Measurements from ENCODE around the gene PANX2.
A peak's percentile ranks its signal among the peaks of the same experiment; 100 is the strongest.

Gene PANX2

DNA sequence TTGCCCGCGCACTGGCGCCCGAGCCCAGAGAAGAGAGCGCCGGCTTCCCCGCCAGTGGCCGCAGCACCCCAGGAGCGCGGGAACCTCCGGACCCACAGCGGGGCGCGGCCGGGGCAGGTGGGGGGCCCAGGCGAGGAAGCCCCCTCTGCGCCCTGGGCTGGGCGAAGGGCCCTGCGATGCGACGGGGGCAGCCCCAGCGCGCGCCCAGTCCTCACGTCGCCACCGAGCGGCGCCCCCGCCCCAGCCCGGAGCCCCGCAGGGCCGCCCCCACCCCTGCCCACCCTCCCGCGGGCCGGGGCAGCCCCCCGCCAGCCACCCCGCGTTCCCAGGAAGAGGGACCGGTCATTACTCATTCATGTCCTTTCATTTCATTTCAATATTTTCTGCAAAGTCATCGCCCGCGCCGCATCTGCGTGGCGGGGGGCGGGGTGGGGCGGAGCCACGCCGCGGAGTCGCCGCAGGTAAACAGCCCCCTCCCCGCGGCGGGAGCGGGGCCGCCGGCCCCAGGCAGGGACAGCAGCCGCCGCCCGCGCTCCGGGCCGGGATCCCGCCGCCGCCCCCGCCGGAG lies 673 bp upstream of the PANX2 start:
- peak in 1 of 56 donors; percentile 66 for DNase-seq

DNA sequence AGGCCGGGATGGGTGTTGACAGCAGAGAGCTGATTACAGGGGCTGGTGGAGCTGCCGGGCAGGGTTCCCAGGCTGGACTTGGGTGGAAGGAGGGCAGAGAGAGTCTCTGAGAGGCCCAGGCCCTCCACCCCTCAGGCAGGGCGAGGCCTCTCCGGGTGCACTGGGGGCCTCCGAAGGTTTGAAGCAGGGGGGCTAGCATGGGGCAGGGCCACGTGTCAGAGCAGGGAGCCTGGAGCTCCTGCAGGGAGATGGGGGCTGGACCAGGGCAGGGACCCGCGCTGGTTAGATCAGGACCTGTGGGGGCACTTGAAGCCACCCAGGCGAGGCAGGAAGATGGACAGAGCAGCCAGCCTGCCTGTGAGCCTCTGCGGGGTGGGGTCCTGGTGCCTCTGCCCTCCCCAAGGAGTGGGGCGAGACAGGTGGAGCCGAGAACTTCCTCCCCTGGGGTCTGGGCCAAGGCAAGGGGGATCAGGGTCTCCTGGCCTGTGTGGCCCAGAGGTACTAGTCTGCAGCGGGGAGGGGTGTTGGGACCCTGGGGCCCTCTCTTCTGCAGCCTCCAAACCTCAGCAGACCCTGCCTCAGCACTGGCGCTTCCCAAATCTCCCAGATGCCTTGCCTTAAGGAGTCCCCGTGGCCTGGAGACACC lies 911 bp downstream of the PANX2 start:
- DNase-seq = no peak

DNA sequence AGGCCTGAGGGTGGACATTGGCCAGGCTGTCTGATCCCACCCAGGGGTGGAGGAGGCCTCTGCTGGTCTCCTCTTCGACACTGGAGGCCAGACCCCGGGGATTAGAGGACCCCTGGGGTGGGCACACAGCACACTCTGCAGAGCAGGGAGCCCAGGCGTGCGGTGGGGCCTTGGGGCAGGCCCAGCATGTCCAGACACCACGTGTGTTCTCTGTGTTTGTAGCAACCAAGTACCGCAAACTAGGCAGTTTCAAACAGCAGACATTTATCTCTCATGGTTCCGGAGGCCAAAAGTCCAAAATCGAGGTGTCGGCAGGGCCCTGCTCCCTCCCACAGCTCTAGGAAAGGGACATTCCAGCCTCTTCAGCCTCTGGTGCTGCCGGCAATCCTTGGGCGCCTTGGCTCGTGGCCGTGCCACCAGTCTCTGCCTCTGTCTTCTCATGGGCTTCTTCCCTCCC lies 1.5 kb downstream of the PANX2 start:
- no peak for DNase-seq

DNA sequence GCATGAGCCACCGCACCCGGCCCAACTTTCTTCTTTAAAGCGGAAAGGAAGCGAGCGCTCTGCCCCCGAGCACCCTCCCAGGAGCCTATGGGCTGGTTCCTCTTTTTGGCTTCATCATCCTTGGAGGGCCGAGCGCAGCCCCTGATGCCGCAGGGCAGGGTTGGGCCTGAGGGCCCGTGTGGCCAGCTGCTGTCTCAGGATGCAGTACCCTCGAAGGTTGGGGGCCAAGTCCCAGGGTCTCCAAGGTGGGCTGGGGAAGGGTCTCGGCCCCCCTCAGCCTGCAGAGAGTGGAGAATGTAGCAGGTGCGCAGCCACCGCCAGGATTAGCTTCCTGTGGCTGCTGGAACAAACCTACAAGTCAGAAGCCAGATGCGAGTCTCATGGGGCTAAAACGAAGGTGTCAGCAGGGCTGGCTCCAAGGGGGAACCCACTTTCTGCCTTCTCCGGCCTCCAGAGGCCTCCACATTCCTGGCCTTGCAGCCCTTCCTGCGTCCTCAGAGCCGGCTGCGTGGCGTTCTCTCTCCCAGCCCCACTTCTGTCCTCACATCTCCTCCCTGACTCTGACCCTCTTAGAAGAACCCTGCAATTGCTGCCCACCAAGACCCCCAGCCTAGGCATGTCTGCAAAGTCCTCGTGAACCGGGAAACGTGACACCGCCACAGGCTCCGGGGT lies 2.9 kb downstream of the PANX2 start:
- DNase-seq = no peak

DNA sequence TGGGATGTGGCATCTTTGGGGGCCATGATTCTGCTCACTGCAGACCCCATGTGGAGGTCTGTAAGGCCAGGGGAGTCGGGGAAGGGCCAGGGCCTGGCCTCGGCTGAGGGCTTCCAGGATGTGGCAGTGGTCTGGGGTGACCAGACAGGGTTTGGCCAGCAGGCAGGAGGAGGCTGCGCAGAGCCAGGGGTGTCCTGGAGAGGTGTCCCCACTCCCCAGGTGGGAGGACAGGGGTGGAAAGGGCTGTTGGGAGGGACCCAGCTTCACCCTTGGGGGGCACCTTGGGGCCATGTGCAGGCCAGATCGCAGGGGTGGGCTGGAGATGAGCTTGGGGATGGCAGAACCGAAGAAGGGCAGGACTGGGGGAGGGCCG lies 3.4 kb downstream of the PANX2 start:
- DNase-seq = no peak

DNA sequence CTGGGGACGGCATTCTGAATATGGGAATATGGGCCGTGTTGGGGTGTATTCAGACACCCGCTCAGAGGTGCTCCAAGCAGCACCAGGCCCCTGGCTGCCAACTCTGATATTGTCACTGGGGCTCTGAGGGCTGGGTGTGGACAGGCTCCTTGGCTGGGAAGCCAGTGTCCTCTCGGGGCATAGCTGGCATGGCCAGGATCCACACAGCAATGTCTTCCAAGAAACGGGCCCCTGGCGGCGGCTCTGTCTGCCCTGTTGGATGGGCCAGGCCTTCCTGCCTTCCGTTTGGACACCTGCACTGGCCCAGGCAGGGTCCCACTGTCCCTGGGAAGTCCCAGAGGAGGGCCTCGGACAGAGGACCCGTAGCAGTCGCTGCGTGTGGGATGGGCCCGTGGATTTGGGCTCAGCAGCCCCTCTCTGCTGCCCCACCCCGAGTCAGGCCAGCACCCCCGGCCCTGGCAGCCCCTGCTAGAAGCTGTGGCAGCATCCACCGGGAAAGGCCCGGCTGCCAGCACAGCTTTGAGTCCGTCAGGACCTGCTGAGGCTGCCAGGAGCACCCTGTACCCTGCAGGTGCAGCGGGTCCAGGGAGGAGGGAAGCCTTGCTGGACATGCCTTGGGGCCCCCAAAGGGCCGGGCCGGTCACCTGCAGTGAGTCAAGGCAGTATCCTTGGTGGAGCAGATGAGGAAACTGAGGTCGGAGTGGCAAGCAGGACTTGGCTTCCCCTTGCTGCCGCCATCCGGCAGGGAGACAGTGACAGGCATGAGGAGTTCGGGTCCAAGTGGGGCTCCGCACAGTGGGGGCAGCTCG lies 4.1 kb downstream of the PANX2 start:
- DNase-seq = peak in 1 of 56 donors; percentile 10

DNA sequence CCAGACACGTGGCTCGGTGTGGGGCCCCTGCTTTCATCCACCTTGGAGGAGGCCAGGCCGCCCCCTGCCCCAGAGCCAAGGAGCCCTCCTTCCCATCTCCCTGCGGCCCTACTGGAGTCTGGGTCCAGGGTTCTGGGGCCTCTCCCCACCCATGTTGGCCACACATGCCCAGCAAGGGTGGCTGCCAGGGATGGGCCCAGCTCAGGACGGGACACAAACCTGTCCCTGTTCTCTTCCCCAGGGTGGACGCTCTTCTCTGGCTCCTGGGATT lies 4.6 kb downstream of the PANX2 start:
- no peak for DNase-seq

DNA sequence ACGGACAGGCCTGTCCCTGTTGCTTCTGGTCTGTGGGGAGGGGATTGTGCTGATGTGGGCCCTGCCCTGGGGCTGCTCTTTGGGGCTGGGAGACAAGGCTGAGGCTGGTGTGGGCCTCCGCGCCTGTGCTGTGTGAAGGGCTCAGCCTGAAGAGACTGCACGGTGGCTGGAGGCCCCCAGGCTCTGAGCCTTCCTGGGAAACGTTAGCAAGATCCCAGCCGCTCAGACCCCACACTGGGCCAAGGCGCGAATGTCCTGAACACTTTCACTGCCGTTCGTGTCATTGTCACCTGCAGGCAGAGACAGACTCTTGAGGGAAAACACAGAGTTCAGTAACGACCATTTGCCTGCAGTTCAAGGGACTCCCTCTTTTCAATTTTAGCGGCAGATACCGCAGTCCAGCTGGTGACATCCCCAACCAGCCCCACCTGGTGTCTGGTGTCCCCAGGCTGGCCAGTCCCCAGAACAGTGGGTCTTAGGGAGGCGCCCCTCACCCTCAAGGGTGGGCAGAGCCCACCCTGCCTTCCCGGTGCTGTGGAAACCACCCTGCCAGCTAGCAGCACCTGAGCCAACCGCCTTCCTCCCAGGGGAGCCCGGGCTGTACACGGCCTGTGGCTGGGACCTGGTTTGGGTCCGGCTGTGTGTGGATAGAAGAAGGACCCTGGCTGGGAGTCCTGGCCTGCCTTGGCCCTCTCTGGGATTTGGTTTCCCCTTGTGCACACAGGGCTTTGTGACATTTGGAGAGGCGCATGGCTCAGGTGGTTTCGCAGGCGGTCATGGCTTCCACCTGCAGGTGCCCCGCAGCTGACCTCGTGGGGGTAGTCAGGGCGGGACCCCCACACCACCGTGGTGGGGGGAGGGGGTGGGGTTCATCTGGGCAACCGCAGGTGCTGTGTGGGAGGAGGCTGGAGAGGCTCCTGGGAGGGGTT lies 5.7 kb downstream of the PANX2 start:
- no peak for DNase-seq

DNA sequence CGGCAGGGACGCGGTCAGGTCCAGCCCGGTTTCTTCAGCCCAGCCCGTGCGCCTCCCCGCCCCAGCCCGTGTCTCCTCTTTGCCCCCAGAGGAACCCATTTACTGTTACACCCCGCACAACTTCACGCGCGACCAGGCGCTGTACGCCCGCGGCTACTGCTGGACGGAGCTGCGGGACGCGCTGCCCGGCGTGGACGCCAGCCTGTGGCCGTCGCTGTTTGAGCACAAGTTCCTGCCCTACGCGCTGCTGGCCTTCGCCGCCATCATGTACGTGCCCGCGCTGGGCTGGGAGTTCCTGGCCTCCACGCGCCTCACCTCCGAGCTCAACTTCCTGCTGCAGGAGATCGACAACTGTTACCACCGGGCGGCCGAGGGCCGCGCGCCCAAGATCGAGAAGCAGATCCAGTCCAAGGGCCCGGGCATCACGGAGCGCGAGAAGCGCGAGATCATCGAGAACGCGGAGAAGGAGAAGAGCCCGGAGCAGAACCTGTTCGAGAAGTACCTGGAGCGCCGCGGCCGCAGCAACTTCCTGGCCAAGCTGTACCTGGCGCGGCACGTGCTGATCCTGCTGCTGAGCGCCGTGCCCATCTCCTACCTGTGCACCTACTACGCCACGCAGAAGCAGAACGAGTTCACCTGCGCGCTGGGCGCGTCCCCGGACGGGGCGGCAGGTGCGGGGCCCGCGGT lies 6.5 kb downstream of the PANX2 start:
- DNase-seq = no peak

DNA sequence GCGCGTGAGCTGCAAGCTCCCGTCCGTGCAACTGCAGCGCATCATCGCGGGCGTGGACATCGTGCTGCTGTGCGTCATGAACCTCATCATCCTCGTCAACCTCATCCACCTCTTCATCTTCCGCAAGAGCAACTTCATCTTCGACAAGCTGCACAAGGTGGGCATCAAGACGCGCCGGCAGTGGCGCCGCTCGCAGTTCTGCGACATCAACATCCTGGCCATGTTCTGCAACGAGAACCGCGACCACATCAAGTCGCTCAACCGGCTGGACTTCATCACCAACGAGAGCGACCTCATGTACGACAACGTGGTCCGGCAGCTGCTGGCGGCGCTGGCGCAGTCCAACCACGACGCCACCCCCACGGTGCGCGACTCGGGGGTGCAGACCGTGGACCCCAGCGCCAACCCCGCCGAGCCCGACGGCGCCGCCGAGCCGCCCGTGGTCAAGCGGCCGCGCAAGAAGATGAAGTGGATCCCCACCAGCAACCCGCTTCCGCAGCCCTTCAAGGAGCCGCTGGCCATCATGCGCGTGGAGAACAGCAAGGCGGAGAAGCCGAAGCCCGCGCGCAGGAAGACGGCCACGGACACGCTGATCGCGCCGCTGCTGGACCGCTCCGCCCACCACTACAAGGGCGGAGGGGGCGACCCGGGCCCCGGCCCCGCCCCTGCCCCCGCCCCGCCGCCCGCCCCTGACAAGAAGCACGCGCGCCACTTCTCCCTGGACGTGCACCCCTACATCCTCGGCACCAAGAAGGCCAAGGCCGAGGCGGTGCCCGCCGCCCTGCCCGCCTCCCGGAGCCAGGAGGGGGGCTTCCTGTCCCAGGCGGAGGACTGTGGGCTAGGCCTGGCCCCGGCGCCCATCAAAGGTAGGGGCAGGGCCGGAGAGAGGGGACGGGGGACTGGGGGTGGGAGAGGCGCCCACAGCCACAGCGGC lies 7.3 kb downstream of the PANX2 start:
- DNase-seq = no peak

DNA sequence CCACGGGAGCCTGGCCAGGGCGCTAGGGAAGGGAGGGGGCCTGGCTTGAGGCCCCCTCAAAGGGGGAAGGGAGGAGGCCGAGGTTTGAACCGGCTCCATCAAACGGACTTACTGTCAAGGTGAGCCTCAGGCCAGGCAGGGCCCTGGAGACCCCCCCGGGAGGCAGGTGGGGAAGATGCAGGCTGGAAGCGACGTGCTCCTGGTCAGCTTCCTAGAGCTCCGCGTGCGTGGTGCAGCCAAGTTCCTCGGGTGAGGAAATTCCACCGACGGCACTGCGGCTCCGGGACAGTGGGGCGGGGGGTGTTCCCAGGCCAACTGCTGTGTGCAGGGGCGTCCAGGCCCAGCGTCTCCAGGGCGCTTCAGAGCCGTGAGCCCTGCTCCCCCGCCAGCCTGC lies 7.9 kb downstream of the PANX2 start:
- DNase-seq = no peak

DNA sequence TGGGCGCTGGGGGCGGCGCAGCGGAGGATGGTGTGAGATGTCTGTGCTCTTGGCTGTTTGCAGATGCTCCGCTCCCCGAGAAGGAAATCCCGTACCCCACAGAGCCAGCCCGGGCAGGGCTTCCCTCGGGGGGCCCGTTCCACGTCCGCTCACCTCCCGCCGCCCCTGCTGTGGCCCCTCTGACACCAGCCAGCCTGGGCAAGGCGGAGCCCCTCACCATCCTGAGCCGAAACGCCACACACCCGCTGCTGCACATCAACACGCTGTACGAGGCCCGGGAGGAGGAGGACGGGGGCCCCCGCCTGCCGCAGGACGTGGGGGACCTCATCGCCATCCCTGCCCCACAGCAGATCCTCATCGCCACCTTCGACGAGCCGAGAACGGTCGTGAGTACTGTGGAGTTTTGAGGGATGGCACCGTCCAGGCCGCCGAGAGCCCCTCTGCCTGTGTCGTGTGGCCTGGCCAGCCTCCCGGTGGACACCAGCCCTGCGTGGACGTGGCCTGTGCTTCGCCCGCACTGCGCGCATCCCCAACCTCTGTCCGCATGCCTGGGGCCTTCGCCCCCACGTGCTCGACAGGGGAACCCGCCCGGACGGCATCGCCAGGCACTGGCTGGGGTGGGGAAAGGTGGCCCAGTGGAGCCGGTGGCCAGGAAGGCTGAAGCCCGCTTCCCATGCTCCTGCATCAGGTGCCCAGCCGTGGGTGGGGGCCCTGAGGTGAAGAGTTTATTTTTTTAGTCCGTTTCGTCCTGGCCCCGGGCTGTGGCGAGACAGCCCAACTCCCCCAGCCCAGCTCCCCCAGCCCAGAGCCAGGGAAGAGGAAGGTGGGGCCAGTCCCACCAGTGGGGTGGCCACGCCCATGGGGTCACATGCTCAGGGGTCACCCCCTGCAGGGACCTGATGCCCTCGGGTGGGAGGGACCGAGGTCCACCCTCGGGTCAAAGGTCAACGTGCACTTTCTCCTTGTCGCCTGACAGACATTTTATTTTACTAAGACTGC lies 8.6 kb downstream of the PANX2 start:
- DNase-seq = no peak

DNA sequence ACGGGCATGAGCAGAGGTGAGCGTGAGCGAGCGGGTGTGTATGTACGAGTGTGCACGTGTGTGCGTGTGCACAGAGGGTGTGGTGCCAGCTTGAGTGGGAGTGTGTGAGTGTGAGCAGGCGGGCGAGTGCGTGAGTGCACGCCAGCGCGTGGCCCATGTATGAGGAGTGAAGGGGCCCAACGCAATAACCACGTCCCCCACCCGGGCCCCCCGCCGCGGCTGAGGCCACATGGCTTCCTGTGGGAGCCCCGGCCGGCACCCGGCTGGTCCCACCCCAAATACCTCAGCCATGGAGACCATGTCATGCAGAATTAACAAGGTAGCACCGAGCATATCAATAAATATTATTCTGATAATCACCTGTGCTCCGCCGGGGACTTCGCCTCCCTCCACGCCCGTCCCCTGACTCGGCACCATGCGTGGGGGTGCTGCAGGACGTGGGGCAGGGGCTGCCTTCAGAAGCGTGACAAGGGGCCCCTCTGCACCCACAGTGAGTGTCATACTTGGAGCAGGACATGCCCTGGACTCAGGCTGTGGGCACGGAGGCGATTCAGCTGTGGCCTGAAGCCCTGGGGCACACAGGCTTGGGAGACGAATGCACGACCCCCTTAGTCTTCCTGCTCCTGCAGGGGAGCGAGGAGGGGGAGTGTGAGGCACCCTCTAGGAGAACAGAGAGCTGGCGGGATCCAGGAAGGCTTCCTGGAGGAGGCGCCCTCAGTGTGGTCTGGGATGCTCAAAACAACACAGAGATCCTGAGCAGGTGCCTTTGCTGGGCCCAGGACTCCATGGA lies 9.6 kb downstream of the PANX2 start:
- no peak for DNase-seq

DNA sequence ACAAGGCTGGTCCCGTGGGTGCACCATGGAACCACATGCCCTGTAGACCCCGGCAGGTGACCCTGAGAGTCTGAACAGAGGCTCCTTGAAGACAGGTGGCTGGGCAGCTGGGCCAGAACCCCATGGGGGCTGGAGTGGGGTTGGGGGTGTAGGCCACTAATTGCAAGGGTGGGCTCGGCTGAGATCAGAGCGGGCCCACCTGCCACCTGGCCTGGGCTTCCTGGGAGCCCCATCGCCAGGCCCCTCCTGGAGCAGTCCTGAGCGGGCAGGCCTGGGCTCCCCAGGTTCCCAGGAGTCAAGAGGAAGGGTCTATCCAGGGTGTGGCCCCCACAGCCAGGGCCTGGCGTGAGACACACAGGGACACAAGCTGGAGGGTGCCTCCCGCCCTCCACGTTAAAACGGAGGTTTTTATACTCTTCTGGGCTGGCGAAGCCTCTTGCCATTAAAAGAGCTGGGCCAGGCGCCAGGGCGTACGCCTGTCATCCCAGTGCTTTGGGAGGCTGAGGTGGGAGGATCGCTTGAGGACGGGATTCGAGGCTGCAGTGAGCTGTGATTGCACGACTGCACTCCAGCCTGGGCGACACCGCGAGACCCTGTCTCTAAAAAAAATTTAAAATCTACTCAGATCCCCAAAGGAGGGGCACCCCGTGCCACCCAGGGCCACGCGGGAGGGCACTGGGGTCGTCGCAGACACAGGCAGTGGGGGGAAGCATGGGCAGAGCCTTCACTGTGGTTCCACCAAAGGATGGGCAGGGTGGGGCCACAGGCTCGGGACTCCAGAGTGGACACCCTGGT lies 10.4 kb downstream of the PANX2 start:
- DNase-seq = no peak

DNA sequence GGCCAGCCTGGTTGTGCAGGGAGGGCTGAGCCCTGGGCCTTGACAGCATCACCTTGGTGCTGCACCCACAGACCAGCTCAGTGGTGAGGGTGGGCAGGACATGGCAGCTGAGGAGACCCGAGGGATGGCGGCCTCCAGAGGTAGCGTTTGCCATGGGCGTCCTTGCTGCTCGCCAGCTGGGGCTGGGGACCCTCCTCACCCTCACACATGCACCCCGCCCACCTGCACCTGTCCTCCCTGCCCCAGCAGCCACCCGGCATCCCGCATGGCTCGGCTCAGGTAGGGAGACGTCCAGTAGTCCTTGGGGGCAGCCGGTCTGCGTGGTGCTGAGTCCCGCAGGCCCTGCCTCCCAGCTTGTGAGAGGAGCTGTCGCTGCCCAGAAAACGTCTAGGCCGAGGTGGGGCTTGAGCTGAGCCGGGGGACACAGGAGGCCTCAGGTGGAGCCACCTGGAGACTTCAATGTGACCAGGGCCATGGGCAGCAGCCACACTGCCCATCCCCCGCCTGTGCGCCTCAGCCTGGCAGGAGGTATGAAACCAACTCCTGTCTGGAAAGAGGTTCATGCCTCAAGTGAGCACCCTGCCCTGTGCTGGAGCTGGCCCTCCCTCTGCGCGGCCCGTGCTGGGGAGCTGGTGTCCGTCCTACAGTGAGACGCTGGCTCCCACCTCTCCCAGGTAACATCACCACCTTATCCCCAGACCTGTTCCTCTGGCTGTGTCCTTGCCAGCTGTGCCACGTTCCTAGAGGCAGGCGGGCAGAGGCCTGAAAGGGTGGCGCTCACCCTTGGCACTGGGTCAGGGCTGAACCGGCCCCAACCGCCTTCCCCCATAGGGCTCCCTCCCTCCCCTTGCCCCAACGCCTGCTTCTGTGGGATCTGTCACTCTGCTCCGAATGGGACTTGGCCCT lies 11.9 kb downstream of the PANX2 start:
- DNase-seq = peak in 1 of 56 donors; percentile 12
